Calu3 (cell line): ENCODE results near the gene HTR2B. TPM values are rescaled to one million over a fixed set of nuclear protein-coding genes. Genes with fewer than 3 reads are reported as not detected.

ENCODE experiments used
- BruUV-seq: library from RNA; stranded (reverse); fragments of 400-500 nt; replicated peaks from 2 replicates; lab custom pipeline; 2021; lab: Mats Ljungman, UMichigan
- CTCF ChIA-PET: fragments of 300-600 bp; sonication (Branson Sonifier 250); formaldehyde crosslinking; loops from one replicate; lab custom pipeline; 2022; ENCODE audit warnings: antibody characterized with exemption; lab: Charles Lee
- DNase-seq: peaks from one replicate; pipeline ENCODE4 v3.0.0; 2022
- H3K27ac Mint-ChIP-seq: one replicate; pipeline ENCODE4 v1.8.0; 2022; ENCODE audit warnings: mixed read lengths; ENCODE audit not compliant: unreplicated experiment
- H3K27me3 Mint-ChIP-seq: one replicate; pipeline ENCODE4 v1.8.0; 2022; ENCODE audit warnings: mixed read lengths; ENCODE audit not compliant: unreplicated experiment
- H3K36me3 Mint-ChIP-seq: one replicate; pipeline ENCODE4 v1.8.0; 2022; ENCODE audit warnings: mild to moderate bottlenecking, moderate library complexity, mixed read lengths; ENCODE audit not compliant: insufficient read depth, unreplicated experiment
- H3K4me1 Mint-ChIP-seq: one replicate; pipeline ENCODE4 v1.8.0; 2022; ENCODE audit warnings: mild to moderate bottlenecking, low read depth, mixed read lengths; ENCODE audit not compliant: unreplicated experiment
- H3K4me3 Mint-ChIP-seq: one replicate; pipeline ENCODE4 v1.8.0; 2022; ENCODE audit warnings: mild to moderate bottlenecking, low read depth, moderate library complexity, mixed read lengths; ENCODE audit not compliant: unreplicated experiment
- H3K9me3 Mint-ChIP-seq: one replicate; pipeline ENCODE4 v1.8.0; 2022; ENCODE audit warnings: low read depth, mixed read lengths; ENCODE audit not compliant: unreplicated experiment
- intact Hi-C: fragments of 100-400 bp; cut with micrococcal nuclease; formaldehyde crosslinking; loops from one replicate; pipeline ENCODE4 v1.10.0; 2022; ENCODE audit not compliant: unreplicated experiment
- total RNA-seq: library from RNA; stranded (reverse); gene quantifications from 2 replicates; pipeline ENCODE4 v1.2.3, GENCODE V29; 2022
- TF ChIP-seq, protein P1 (sequence below): fragments of 200-600 bp; IDR thresholded peaks from one replicate; pipeline ENCODE4 v1.8.0; 2022; ENCODE audit warnings: antibody characterized with exemption; ENCODE audit not compliant: unreplicated experiment

The HTR2B gene
- total RNA-seq, 1 experiment from 2014 or later: not detected

DNA sequence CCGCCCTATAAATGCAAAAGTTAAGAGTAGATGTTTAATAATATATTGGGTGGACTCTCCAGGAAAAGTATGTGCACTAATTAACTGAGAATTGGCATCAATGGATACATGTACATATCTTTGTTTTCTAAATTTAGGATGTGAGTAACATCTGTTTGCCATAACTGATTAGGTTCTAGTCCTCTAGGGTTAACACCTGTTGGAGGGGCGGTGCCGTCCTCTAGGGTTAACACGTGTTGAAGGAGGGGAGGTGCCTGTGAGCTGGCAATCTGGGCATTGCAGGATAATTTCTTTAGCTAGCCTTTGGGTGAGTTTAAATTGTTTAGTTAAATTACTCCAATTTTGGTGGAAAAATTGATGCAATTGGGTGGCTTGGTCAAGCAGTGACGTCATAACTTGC is 30.9 kb downstream of the HTR2B start:
- CTCF ChIA-PET: no interaction called here
- no peaks in the 10 kb centered on the region for H3K4me1 Mint-ChIP-seq
- peaks cover 11% of the 10 kb centered on the region for H3K36me3 Mint-ChIP-seq
- no peak for DNase-seq
- TF ChIP-seq, protein P1, sequence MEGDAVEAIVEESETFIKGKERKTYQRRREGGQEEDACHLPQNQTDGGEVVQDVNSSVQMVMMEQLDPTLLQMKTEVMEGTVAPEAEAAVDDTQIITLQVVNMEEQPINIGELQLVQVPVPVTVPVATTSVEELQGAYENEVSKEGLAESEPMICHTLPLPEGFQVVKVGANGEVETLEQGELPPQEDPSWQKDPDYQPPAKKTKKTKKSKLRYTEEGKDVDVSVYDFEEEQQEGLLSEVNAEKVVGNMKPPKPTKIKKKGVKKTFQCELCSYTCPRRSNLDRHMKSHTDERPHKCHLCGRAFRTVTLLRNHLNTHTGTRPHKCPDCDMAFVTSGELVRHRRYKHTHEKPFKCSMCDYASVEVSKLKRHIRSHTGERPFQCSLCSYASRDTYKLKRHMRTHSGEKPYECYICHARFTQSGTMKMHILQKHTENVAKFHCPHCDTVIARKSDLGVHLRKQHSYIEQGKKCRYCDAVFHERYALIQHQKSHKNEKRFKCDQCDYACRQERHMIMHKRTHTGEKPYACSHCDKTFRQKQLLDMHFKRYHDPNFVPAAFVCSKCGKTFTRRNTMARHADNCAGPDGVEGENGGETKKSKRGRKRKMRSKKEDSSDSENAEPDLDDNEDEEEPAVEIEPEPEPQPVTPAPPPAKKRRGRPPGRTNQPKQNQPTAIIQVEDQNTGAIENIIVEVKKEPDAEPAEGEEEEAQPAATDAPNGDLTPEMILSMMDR: no peak
- BruUV-seq: no TSS peak
- intact Hi-C loops: no loop called here
- H3K4me3 Mint-ChIP-seq: no peak overlapping the region
- H3K27ac Mint-ChIP-seq: no peak overlapping the region
- no peaks in the 10 kb centered on the region for H3K27me3 Mint-ChIP-seq
- peaks cover 15% of the 10 kb centered on the region for H3K9me3 Mint-ChIP-seq

- no peak for DNase-seq
- peaks cover 6% of the 10 kb centered on the region for H3K9me3 Mint-ChIP-seq
- H3K36me3 Mint-ChIP-seq: peaks cover 21% of the 10 kb centered on the region
- no peaks in the 10 kb centered on the region for H3K4me1 Mint-ChIP-seq
- no TSS peak for BruUV-seq
- intact Hi-C loops: no loop called here
- no peaks in the 10 kb centered on the region for H3K27me3 Mint-ChIP-seq
- no peak overlapping the region for H3K4me3 Mint-ChIP-seq
- CTCF ChIA-PET: no interaction called here
- no peak overlapping the region for H3K27ac Mint-ChIP-seq
- TF ChIP-seq, protein P1: no peak
These were observed 36.1 kb downstream of the HTR2B start for GRCh38 chr2:231088754-231089153.

- DNase-seq: no peak
- no peaks in the 10 kb centered on the region for H3K9me3 Mint-ChIP-seq
- H3K36me3 Mint-ChIP-seq: peaks cover 39% of the 10 kb centered on the region
- intact Hi-C loops: no loop called here
- H3K4me3 Mint-ChIP-seq: no peak overlapping the region
- H3K4me1 Mint-ChIP-seq: no peaks in the 10 kb centered on the region
- H3K27ac Mint-ChIP-seq: no peak overlapping the region
- BruUV-seq: no TSS peak
- no peaks in the 10 kb centered on the region for H3K27me3 Mint-ChIP-seq
- CTCF ChIA-PET: no interaction called here
- TF ChIP-seq, protein P1: no peak
These were observed 40.3 kb downstream of the HTR2B start for GRCh38 chr2:231084565-231084964.

DNA sequence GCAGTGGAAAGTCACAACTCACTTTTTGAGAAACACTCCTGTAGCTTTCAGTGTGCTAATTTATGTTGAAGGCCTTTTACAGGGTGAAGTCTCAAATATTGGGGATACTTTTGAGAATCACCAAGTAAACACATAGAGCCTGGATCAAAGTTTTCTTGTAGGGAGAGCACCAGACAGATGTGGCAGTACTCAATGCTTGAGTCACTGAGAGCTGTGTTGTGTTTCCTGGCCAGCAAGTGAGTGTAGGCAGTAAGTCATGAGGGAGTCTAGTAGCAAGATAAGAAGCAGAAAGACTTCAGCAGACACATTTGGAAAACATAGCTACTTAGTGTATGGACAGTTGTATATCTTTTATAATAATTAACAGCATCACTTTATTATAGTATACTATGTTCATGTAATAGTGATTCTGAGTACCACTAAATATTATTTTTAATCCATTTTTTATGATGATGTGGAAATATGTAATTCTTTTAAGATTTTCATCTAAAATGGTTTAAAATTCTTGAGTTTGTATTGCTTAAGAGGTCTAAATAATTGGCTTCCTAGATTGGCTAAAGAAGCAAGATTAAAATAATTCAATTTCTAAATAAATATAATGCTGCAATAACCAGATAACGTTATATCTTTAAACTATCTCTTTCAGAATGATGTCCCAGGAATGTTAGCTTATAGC is 55.3 kb downstream of the HTR2B start:
- Mint-ChIP-seq H3K36me3 (peaks cover 32% of the 10 kb centered on the region), H3K27ac (no peak overlapping the region), H3K4me3 (no peak overlapping the region), H3K4me1 (peaks cover 16% of the 10 kb centered on the region), H3K27me3 (no peaks in the 10 kb centered on the region), H3K9me3 (no peaks in the 10 kb centered on the region)
- intact Hi-C loops: no loop called here
- no TSS peak for BruUV-seq
- TF ChIP-seq, protein P1: no peak
- CTCF ChIA-PET: interaction anchor here (0.7 kb wide), 1 partner anchor 364 kb away, joined by 3 read pairs; no protein-coding TSS in a partner anchor
- no peak for DNase-seq
